GM10266 (cell line): ENCODE results near the gene CRYGS.

Experiments used
- DNase-seq: peaks from one replicate; pipeline ENCODE4 v3.0.0; 2012; ENCODE audit errors: extremely low spot score
- CTCF ChIP-seq: IDR thresholded peaks from 2 replicates; pipeline ENCODE4 v1.5.1; 2012; ENCODE audit warnings: mild to moderate bottlenecking, low read depth; ENCODE audit not compliant: control insufficient read depth, insufficient read depth; ENCODE audit errors: missing control alignments

Gene CRYGS

GRCh38 chr3:186497608-186498007 lies 46.6 kb downstream of the CRYGS start:
- DNase-seq, result no peak
- no peak for TF ChIP-seq CTCF

- no peak for TF ChIP-seq CTCF
Observed at GRCh38 chr3:186496635-186497034, 47.5 kb downstream of the CRYGS start.

GRCh38 chr3:186496016-186496415 lies 48.2 kb downstream of the CRYGS start:
- no peak for DNase-seq
- TF ChIP-seq CTCF, result no peak

More at GRCh38 chr3:186496635-186497034, 47.5 kb downstream of the CRYGS start:
- DNase-seq, result no peak

- DNase-seq, result no peak
- no peak for TF ChIP-seq CTCF
Observed at GRCh38 chr3:186493525-186494255, 50.5 kb downstream of the CRYGS start.

- no peak for DNase-seq
- no peak for TF ChIP-seq CTCF
Observed at GRCh38 chr3:186492385-186492984, 51.7 kb downstream of the CRYGS start.

GRCh38 chr3:186489507-186489906 lies 54.7 kb downstream of the CRYGS start:
- TF ChIP-seq CTCF, result no peak
- no peak for DNase-seq
